ENCODE measurements around the gene SCGB2B2.

- TF ChIP-seq SIN3A (IDR thresholded peaks at IDR 0.05; ENCODE audit: borderline replicate concordance, insufficient read depth, low read depth, low read length) (no peak), CTCF (IDR thresholded peaks at IDR 0.05) (no peak), POLR2AphosphoS5 (IDR thresholded peaks at IDR 0.05; ENCODE audit: low read depth, low read length) (no peak)
Measured at GRCh38 chr19:34675250-34675649, 1.7 kb downstream of the SCGB2B2 start.

All from Panc1 (cell line).